SK-N-SH (cell line): ENCODE data around the gene PIK3R1. TPM values are rescaled to one million over a fixed set of nuclear protein-coding genes. Genes with fewer than 3 reads are reported as not detected.

Source experiments
- CTCF ChIA-PET: fragments of 300-600, 350-600 bp; formaldehyde crosslinking; extraction: SDS; loops from one replicate; lab custom pipeline; 2021; lab: Yijun Ruan, JAX
- POLR2A ChIA-PET: fragments of 350-600 bp; sonication (Branson Sonifier 250); formaldehyde crosslinking; extraction: SDS; loops from one replicate; lab custom pipeline; 2020; ENCODE audit warnings: antibody characterized with exemption, inconsistent platforms; lab: Yijun Ruan, JAX
- DNase-seq: peaks from one replicate; pipeline ENCODE4 v3.0.0; 2012
- H2AFZ ChIP-seq: fragments of 200-600 bp; sonication (generic); 2 replicates; pipeline ENCODE4 v1.8.1; 2016; ENCODE audit warnings: antibody characterized with exemption, mild to moderate bottlenecking, low read depth
- H3F3A ChIP-seq: fragments of 200-600 bp; sonication (generic); replicated peaks from 2 replicates; pipeline ENCODE3; 2016; ENCODE audit warnings: antibody characterized with exemption, mild to moderate bottlenecking; ENCODE audit not compliant: insufficient read depth
- H3K27ac ChIP-seq, 2 experiments: fragments of 200-500 bp in 1 of 2; fragments of 200-600 bp in 1 of 2; sonication (Bioruptor generic) in 1 of 2; sonication (generic), shearing (Covaris generic) in 1 of 2; 2 replicates each; pipeline versions ENCODE4 v1.5.1 to v1.6.1; 2014 to 2016; ENCODE audit warnings: low read depth in 2 of 2, inconsistent platforms in 1 of 2, low read length in 1 of 2, mild to moderate bottlenecking in 1 of 2, mixed read lengths in 1 of 2
- H3K27me3 ChIP-seq: fragments of 200-600 bp; sonication (generic), shearing (Covaris generic); 2 replicates; pipeline ENCODE4 v1.6.1; 2016; ENCODE audit warnings: mixed run types; ENCODE audit not compliant: insufficient read depth
- H3K36me3 ChIP-seq, 2 experiments: fragments of 200-500 bp in 1 of 2; fragments of 200-600 bp in 1 of 2; sonication (Bioruptor generic) in 1 of 2; sonication (generic) in 1 of 2; replicated peaks in 1 of 2; 2 replicates each; pipeline versions ENCODE3 to v1.5.1; 2014 to 2016; ENCODE audit warnings: low read length in 1 of 2, mild to moderate bottlenecking in 1 of 2; ENCODE audit not compliant: insufficient read depth in 2 of 2, control insufficient read depth in 1 of 2
- H3K4me1 ChIP-seq, 2 experiments: fragments of 200-500 bp in 1 of 2; fragments of 200-600 bp in 1 of 2; sonication (Bioruptor generic) in 1 of 2; sonication (generic), shearing (Covaris generic) in 1 of 2; 2 replicates each; pipeline versions ENCODE4 v1.5.1 to v1.6.1; 2014 to 2016; ENCODE audit warnings: low read depth in 1 of 2, low read length in 1 of 2, mixed run types in 1 of 2; ENCODE audit not compliant: insufficient read depth in 2 of 2, control insufficient read depth in 1 of 2
- H3K4me2 ChIP-seq: fragments of 200-600 bp; sonication (generic), shearing (Covaris generic); 2 replicates; pipeline ENCODE4 v1.6.1; 2017; ENCODE audit warnings: mixed run types
- H3K4me3 ChIP-seq, 2 experiments: fragments of 200-500 bp in 1 of 2; fragments of 200-600 bp in 1 of 2; sonication (Bioruptor generic) in 1 of 2; sonication (generic), shearing (Covaris generic) in 1 of 2; 2 replicates each; pipeline versions ENCODE4 v1.5.1 to v1.8.1; 2014 to 2016; ENCODE audit warnings: low read depth in 2 of 2, inconsistent platforms in 1 of 2, low read length in 1 of 2, mild to moderate bottlenecking in 1 of 2, mixed read lengths in 1 of 2, moderate library complexity in 1 of 2
- H3K79me2 ChIP-seq: fragments of 200-600 bp; sonication (generic); 2 replicates; pipeline ENCODE4 v1.8.1; 2017; ENCODE audit warnings: mild to moderate bottlenecking; ENCODE audit not compliant: insufficient read depth
- H3K9ac ChIP-seq: fragments of 200-600 bp; sonication (generic); 2 replicates; pipeline ENCODE4 v1.6.1; 2017; ENCODE audit warnings: mixed run types
- H3K9me2 ChIP-seq: fragments of 200-600 bp; sonication (generic); 2 replicates; pipeline ENCODE4 v1.6.1; 2017; ENCODE audit warnings: mixed run types
- H3K9me3 ChIP-seq: fragments of 200-600 bp; sonication (generic); 2 replicates; pipeline ENCODE4 v1.6.1; 2017; ENCODE audit warnings: mixed run types, mild to moderate bottlenecking, moderate library complexity
- H4K20me1 ChIP-seq: fragments of 200-600 bp; sonication (generic); 2 replicates; pipeline ENCODE4 v1.6.1; 2017; ENCODE audit warnings: mild to moderate bottlenecking, mixed run types; ENCODE audit not compliant: insufficient read depth
- CHD2 ChIP-seq: fragments of 150-350 bp; IDR thresholded peaks from 2 replicates; pipeline ENCODE4 v1.6.1; 2018; ENCODE audit warnings: low read length; ENCODE audit not compliant: partially characterized antibody
- FOSL2 ChIP-seq: IDR thresholded peaks from 2 replicates; pipeline ENCODE4 v1.4.0; 2012; ENCODE audit warnings: low read depth, mild to moderate bottlenecking, moderate library complexity, borderline replicate concordance
- FOXJ3 ChIP-seq: sonication (generic); formaldehyde crosslinking; IDR thresholded peaks from 2 replicates; pipeline ENCODE4 v1.5.1; 2020; ENCODE audit warnings: mild to moderate bottlenecking, missing genetic modification reagents
- GATA2 ChIP-seq: sonication (generic); formaldehyde crosslinking; IDR thresholded peaks from 2 replicates; pipeline ENCODE4 v1.5.0; 2020; ENCODE audit warnings: mild to moderate bottlenecking, missing genetic modification reagents
- IRF3 ChIP-seq: fragments of 150-350 bp; IDR thresholded peaks from 2 replicates; pipeline ENCODE4 v1.6.1; 2016; ENCODE audit warnings: mild to moderate bottlenecking, low read depth, low read length
- NRF1 ChIP-seq: IDR thresholded peaks from 2 replicates; pipeline ENCODE4 v1.6.1; 2012; ENCODE audit warnings: low read depth, mild to moderate bottlenecking, low read length
- RCOR1 ChIP-seq: fragments of 150-350 bp; IDR thresholded peaks from 2 replicates; pipeline ENCODE4 v1.6.1; 2017; ENCODE audit warnings: antibody characterized with exemption, low read length
- RXRA ChIP-seq: IDR thresholded peaks from 2 replicates; pipeline ENCODE4 v1.4.0; 2012; ENCODE audit warnings: low read depth, mild to moderate bottlenecking, borderline replicate concordance
- SMC3 ChIP-seq: IDR thresholded peaks from 2 replicates; pipeline ENCODE4 v1.6.1; 2012; ENCODE audit warnings: low read depth, low read length, improper control_type of control experiment
- TCF12 ChIP-seq: IDR thresholded peaks from 2 replicates; pipeline ENCODE4 v1.4.0; 2012
- TEAD4 ChIP-seq: IDR thresholded peaks from 2 replicates; pipeline ENCODE4 v1.4.0; 2012; ENCODE audit warnings: mild to moderate bottlenecking, borderline replicate concordance; ENCODE audit not compliant: insufficient read depth
- YY1 ChIP-seq: IDR thresholded peaks from 2 replicates; pipeline ENCODE4 v1.4.0; 2012; ENCODE audit warnings: low read depth, mild to moderate bottlenecking
- WGBS: methylation state at CpG from one replicate; pipeline ENCODE4 v1.1.6; 2017; ENCODE audit warnings: low lambda C conversion rate; 5-methylcytosine and 5-hydroxymethylcytosine counted together
- polyA plus RNA-seq, 3 experiments: library from polyadenylated mRNA; depleted of rRNA; stranded (reverse); fragments of >200 nt; gene quantifications; 2 replicates each; pipeline ENCODE4 v1.2.3, GENCODE V29; 2012
- TF ChIP-seq, protein P1 (sequence below): IDR thresholded peaks from 2 replicates; pipeline ENCODE4 v1.4.0; 2012; ENCODE audit warnings: low read depth, borderline replicate concordance
- TF ChIP-seq, protein P2 (sequence below): fragments of 200-600 bp; sonication (generic); IDR thresholded peaks from 2 replicates; pipeline ENCODE4 v1.6.1; 2017; ENCODE audit warnings: antibody characterized with exemption, mild to moderate bottlenecking, moderate library complexity

Gene PIK3R1
- polyA plus RNA-seq, 1 of the 3 experiments (the other 2 are of a cell fraction), result 2.0 TPM

GRCh38 chr5:68253624-68254585 lies 38.3 kb downstream of the PIK3R1 start:
- POLR2A ChIA-PET, result interaction anchor here (0.6 kb wide), 1 partner anchor 675 kb away, joined by 5 read pairs; no protein-coding TSS in a partner anchor

More at GRCh38 chr5:68253624-68254585, 38.3 kb downstream of the PIK3R1 start:
- Histone ChIP-seq H3K4me1 (peaks cover 45 to 67% of the 10 kb centered on the region in 2 experiments; a peak in 3 of 4 replicates), H3K27ac (peak overlapping the region in 1 of 2 experiments; percentile 9; a peak in 1 of 4 replicates), H3F3A (no peaks in the 10 kb centered on the region), H3K4me3 (no peak overlapping the region), H3K9me2 (no peaks in the 10 kb centered on the region), H3K36me3 (peaks cover 0 to 7% of the 10 kb centered on the region in 2 experiments), H4K20me1 (no peaks in the 10 kb centered on the region), H3K27me3 (no peaks in the 10 kb centered on the region), H3K9me3 (no peaks in the 10 kb centered on the region), H3K4me2 (no peak overlapping the region), H2AFZ (no peak overlapping the region), H3K9ac (no peak overlapping the region), H3K79me2 (peaks cover 9% of the 10 kb centered on the region; the same call in 1 of the 2 replicates)
- DNase-seq, result no peak
- 88% methylated on average over 6 of the region's 6 CpGs for WGBS
- CTCF ChIA-PET, result interaction anchor here (0.7 to 5.9 kb wide), 13 partner anchors 15 to 1097 kb away, joined by 3 to 80 read pairs (median 7); partner anchors contain the start of gene PIK3R1
- no peak for TF ChIP-seq GATA2 (CRISPR knock-in tag)
- TF ChIP-seq TEAD4, result no peak
- no peak for TF ChIP-seq FOSL2
- TF ChIP-seq RXRA, result no peak
- no peak for TF ChIP-seq YY1
- no peak for TF ChIP-seq IRF3
- no peak for TF ChIP-seq NRF1
- TF ChIP-seq RCOR1, result no peak
- no peak for TF ChIP-seq CHD2
- TF ChIP-seq, protein P1, sequence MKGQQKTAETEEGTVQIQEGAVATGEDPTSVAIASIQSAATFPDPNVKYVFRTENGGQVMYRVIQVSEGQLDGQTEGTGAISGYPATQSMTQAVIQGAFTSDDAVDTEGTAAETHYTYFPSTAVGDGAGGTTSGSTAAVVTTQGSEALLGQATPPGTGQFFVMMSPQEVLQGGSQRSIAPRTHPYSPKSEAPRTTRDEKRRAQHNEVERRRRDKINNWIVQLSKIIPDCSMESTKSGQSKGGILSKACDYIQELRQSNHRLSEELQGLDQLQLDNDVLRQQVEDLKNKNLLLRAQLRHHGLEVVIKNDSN, result no peak
- TF ChIP-seq SMC3, result no peak
- no peak for TF ChIP-seq TCF12
- no peak for TF ChIP-seq FOXJ3 (CRISPR knock-in tag)
- TF ChIP-seq, protein P2, sequence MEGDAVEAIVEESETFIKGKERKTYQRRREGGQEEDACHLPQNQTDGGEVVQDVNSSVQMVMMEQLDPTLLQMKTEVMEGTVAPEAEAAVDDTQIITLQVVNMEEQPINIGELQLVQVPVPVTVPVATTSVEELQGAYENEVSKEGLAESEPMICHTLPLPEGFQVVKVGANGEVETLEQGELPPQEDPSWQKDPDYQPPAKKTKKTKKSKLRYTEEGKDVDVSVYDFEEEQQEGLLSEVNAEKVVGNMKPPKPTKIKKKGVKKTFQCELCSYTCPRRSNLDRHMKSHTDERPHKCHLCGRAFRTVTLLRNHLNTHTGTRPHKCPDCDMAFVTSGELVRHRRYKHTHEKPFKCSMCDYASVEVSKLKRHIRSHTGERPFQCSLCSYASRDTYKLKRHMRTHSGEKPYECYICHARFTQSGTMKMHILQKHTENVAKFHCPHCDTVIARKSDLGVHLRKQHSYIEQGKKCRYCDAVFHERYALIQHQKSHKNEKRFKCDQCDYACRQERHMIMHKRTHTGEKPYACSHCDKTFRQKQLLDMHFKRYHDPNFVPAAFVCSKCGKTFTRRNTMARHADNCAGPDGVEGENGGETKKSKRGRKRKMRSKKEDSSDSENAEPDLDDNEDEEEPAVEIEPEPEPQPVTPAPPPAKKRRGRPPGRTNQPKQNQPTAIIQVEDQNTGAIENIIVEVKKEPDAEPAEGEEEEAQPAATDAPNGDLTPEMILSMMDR, result no peak
